HG03432 (cell line): Measurements from ENCODE around the gene HORMAD2.

Source experiments
- ATAC-seq: cut with Tn5 transposase; IDR thresholded peaks from one replicate; pipeline ENCODE4 v1.9.1; 2021; ENCODE audit warnings: mild to moderate bottlenecking, moderate library complexity; ENCODE audit not compliant: unreplicated experiment

The HORMAD2 gene

GRCh38 chr22:30224161-30224857, 144.0 kb downstream of the HORMAD2 start:
- ATAC-seq = no peak

- no peak for ATAC-seq
Measured at GRCh38 chr22:30225220-30225927, 145.1 kb downstream of the HORMAD2 start.

- ATAC-seq = no peak
Measured at GRCh38 chr22:30226192-30226832, 146.0 kb downstream of the HORMAD2 start.
